GM23248 (cell line): ENCODE results near the gene OTOGL. TPM values are rescaled to one million over a fixed set of nuclear protein-coding genes. Genes with fewer than 3 reads are reported as not detected.

Experiments
- DNase-seq: peaks from one replicate; pipeline ENCODE4 v3.0.0-alpha.2; 2015
- H2AFZ ChIP-seq: fragments of 200-600 bp; sonication (generic); 2 replicates; pipeline ENCODE4 v1.6.1; 2016; ENCODE audit warnings: antibody characterized with exemption
- H3F3A ChIP-seq: fragments of 200-600 bp; sonication (generic); 2 replicates; pipeline ENCODE4 v1.6.1; 2016; ENCODE audit warnings: mild to moderate bottlenecking, antibody characterized with exemption, mixed run types; ENCODE audit not compliant: insufficient read depth
- H3K27ac ChIP-seq: fragments of 200-600 bp; sonication (generic); 2 replicates; pipeline ENCODE4 v1.5.1; 2016; ENCODE audit warnings: mild to moderate bottlenecking
- H3K27me3 ChIP-seq: fragments of 200-600 bp; sonication (generic); replicated peaks from 2 replicates; pipeline ENCODE4 v1.6.1; 2016; ENCODE audit warnings: mild to moderate bottlenecking; ENCODE audit not compliant: insufficient read depth
- H3K36me3 ChIP-seq: fragments of 200-600 bp; sonication (generic); 2 replicates; pipeline ENCODE4 v1.6.1; 2016; ENCODE audit warnings: low read depth, mild to moderate bottlenecking
- H3K4me1 ChIP-seq: fragments of 200-600 bp; sonication (generic); 2 replicates; pipeline ENCODE4 v1.6.1; 2016; ENCODE audit warnings: mild to moderate bottlenecking; ENCODE audit not compliant: insufficient read depth
- H3K4me2 ChIP-seq: fragments of 200-600 bp; sonication (generic); one replicate; pipeline ENCODE4 v1.6.1; 2016; ENCODE audit warnings: mild to moderate bottlenecking; ENCODE audit not compliant: unreplicated experiment
- H3K4me3 ChIP-seq: fragments of 200-600 bp; sonication (generic); 2 replicates; pipeline ENCODE4 v1.5.1; 2016; ENCODE audit warnings: mild to moderate bottlenecking
- H3K79me2 ChIP-seq: fragments of 200-600 bp; sonication (generic); 2 replicates; pipeline ENCODE4 v1.6.1; 2016; ENCODE audit warnings: mild to moderate bottlenecking; ENCODE audit not compliant: insufficient read depth
- H3K9ac ChIP-seq: fragments of 200-600 bp; sonication (generic); 2 replicates; pipeline ENCODE4 v1.6.1; 2016; ENCODE audit warnings: mild to moderate bottlenecking
- H3K9me2 ChIP-seq: fragments of 200-600 bp; sonication (generic); 2 replicates; pipeline ENCODE4 v1.6.1; 2016; ENCODE audit warnings: mixed run types, mild to moderate bottlenecking, moderate library complexity; ENCODE audit not compliant: insufficient read depth
- H3K9me3 ChIP-seq: fragments of 200-600 bp; sonication (generic); one replicate; pipeline ENCODE4 v1.6.1; 2017; ENCODE audit warnings: low read depth
- H4K20me1 ChIP-seq: fragments of 200-600 bp; sonication (generic); 2 replicates; pipeline ENCODE4 v1.6.0; 2016; ENCODE audit not compliant: insufficient read depth
- EZH2 ChIP-seq: fragments of 200-600 bp; sonication (generic); IDR thresholded peaks from 2 replicates; pipeline ENCODE4 v1.6.1; 2018; ENCODE audit warnings: antibody characterized with exemption, mild to moderate bottlenecking; ENCODE audit not compliant: insufficient read depth, poor library complexity, severe bottlenecking
- EZH2phosphoT487 ChIP-seq: fragments of 200-600 bp; sonication (generic); IDR thresholded peaks from 2 replicates; pipeline ENCODE4 v1.6.1; 2018; ENCODE audit warnings: antibody characterized with exemption, moderate library complexity, mild to moderate bottlenecking, low read depth; ENCODE audit not compliant: insufficient read depth
- WGBS, 2 experiments: methylation state at CpG; one replicate each; pipeline ENCODE4 v1.1.6; 2015 to 2017; ENCODE audit warnings: low lambda C conversion rate in 2 of 2, low coverage in 1 of 2; ENCODE audit errors: missing lambda C conversion rate in 2 of 2; 5-methylcytosine and 5-hydroxymethylcytosine counted together
- in situ Hi-C: fragments of 300-500 bp; cut with MboI; formaldehyde crosslinking; loops from 2 replicates; pipeline ENCODE4 v1.15.0; 2020
- polyA plus RNA-seq: library from polyadenylated mRNA; unstranded; fragments of >200 nt; fragmentation: Nextera tagmentation; extraction: Ambion mirVana; gene quantifications from 2 replicates; pipeline ENCODE4 v1.2.1, GENCODE V29; 2016
- total RNA-seq: library from RNA; depleted of rRNA; stranded (reverse); fragments of >200 nt; shearing (Covaris generic); gene quantifications from 2 replicates; pipeline ENCODE4 v1.2.3, GENCODE V29; 2014

The OTOGL gene
- total and polyA plus RNA-seq, 2 experiments from 2014 or later = under 0.01 to 0.09 TPM

DNA sequence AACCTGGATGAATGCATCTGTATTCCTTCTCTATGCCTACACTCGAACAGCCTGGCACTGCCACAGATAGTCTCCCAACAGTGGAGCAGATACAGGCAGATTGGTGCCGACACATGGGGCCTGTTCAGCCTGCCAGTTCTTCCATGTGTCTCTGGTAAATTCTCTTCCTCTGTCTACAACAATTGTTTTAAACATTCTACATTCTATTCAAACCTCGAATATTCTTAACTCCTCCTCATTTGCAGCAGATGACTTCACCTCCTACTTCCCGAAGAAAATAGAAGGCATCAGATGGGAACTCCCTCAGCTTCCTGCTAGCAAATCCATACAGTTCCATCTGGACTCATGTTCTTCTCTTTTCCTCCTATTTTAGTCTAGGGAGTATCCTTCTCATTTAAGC is 43.1 kb upstream of the OTOGL start:
- no peak overlapping the region for H3K9ac ChIP-seq
- no peak for DNase-seq
- in situ Hi-C loops = no loop called here
- H3K79me2 ChIP-seq = no peaks in the 10 kb centered on the region
- no peaks in the 10 kb centered on the region for H3K36me3 ChIP-seq
- 49 to 55% methylated on average over 4 of the region's 4 CpGs for WGBS, 2 experiments
- H3K27me3 ChIP-seq = no peaks in the 10 kb centered on the region
- H3K4me1 ChIP-seq = peaks cover 20% of the 10 kb centered on the region
- H3K4me2 ChIP-seq = no peak overlapping the region
- no peaks in the 10 kb centered on the region for H3K9me2 ChIP-seq
- H3K9me3 ChIP-seq = no peaks in the 10 kb centered on the region
- TF ChIP-seq EZH2 = no peak
- no peak for TF ChIP-seq EZH2phosphoT487
- H4K20me1 ChIP-seq = no peaks in the 10 kb centered on the region
- H3F3A ChIP-seq = peaks cover 19% of the 10 kb centered on the region; the same call in 1 of the 2 replicates
- H2AFZ ChIP-seq = no peak overlapping the region
- no peak overlapping the region for H3K4me3 ChIP-seq
- no peak overlapping the region for H3K27ac ChIP-seq

DNA sequence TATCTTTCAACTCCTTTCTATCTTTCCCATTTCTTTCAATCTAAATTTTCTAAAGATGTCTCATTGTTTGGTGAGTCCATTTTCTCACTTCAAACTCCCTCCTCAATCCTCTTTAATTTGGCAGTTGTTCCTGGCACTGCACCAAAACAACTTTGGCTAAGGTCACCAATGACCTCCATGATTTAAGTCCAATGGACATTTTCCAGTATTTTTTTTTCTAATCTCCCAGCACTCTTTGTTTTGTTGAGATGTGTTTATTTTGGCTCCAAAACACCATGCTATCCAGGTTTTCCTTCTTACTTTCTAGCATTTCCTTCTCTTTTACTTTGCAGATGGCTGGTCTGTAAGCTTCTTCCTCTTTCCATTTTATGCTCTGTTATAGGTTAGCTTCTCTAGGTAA is 42.5 kb upstream of the OTOGL start:
- in situ Hi-C loops = no loop called here
- Histone ChIP-seq H3K4me1 (peaks cover 18% of the 10 kb centered on the region), H3K27me3 (no peaks in the 10 kb centered on the region), H3F3A (peaks cover 19% of the 10 kb centered on the region; the same call in 1 of the 2 replicates), H3K4me3 (no peak overlapping the region), H2AFZ (no peak overlapping the region), H3K9ac (no peak overlapping the region), H3K79me2 (no peaks in the 10 kb centered on the region), H3K27ac (no peak overlapping the region), H3K9me2 (no peaks in the 10 kb centered on the region), H3K36me3 (no peaks in the 10 kb centered on the region), H4K20me1 (no peaks in the 10 kb centered on the region), H3K4me2 (no peak overlapping the region), H3K9me3 (no peaks in the 10 kb centered on the region)
- TF ChIP-seq EZH2phosphoT487 = no peak
- TF ChIP-seq EZH2 = no peak
- no peak for DNase-seq

DNA sequence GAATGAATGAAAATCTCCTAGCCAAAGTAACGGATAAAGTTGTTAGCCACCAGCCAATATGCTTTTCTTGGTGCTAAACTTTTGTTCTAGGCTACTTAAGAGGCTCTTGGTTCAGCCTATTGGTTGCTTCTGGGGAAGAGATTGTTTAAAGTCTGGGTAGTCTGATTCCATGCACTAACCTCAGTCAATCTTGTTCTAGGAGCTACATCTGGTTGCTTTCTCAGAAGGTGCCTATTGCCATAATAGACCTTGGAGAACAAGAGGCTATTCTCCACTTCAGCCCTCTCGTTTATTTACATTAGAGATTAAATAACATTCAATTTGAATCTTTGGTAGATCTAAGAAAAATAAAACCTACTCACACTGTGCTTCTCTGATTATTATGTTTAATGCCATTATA is 40.8 kb upstream of the OTOGL start:
- Histone ChIP-seq H3K4me3 (no peak overlapping the region), H3K4me1 (peaks cover 3% of the 10 kb centered on the region), H4K20me1 (no peaks in the 10 kb centered on the region), H3K79me2 (no peaks in the 10 kb centered on the region), H3K9me2 (no peaks in the 10 kb centered on the region), H3K36me3 (no peaks in the 10 kb centered on the region), H2AFZ (no peak overlapping the region), H3F3A (peaks cover 4% of the 10 kb centered on the region; the same call in 1 of the 2 replicates), H3K27me3 (no peaks in the 10 kb centered on the region), H3K9ac (no peak overlapping the region), H3K4me2 (no peak overlapping the region), H3K27ac (no peak overlapping the region), H3K9me3 (no peaks in the 10 kb centered on the region)
- in situ Hi-C loops = no loop called here
- DNase-seq = no peak
- TF ChIP-seq EZH2 = no peak
- TF ChIP-seq EZH2phosphoT487 = no peak
- 75 to 77% methylated on average over 2 of the region's 2 CpGs for WGBS, 2 experiments

DNA sequence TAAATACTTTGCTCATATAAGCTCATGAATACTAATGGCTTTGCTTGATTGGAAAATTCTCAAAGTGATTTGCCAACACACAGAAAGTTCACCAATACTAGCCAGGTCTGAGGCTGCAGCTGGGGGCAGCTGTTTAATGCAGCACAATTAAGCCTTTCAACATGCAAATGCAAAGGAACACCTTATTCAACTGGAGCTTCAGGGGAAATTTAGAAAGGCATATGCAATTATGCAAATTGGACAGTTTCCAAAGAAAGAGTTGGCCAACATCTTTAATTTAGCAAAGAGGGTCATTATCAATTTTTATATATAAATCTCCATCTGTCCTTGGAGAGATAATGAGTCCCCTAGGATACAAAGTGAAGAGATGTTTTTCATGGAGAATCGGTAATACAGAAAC is 40.2 kb upstream of the OTOGL start:
- no peaks in the 10 kb centered on the region for H3K9me3 ChIP-seq
- no peaks in the 10 kb centered on the region for H3F3A ChIP-seq
- WGBS, 2 experiments = 100% methylated on average over 1 of the region's 1 CpG
- no peaks in the 10 kb centered on the region for H3K9me2 ChIP-seq
- H3K4me2 ChIP-seq = no peak overlapping the region
- H3K4me1 ChIP-seq = peaks cover 2% of the 10 kb centered on the region; the same call in 1 of the 2 replicates
- H3K27ac ChIP-seq = no peak overlapping the region
- no peak for DNase-seq
- H3K27me3 ChIP-seq = no peaks in the 10 kb centered on the region
- TF ChIP-seq EZH2phosphoT487 = no peak
- no peak for TF ChIP-seq EZH2
- H3K36me3 ChIP-seq = no peaks in the 10 kb centered on the region
- in situ Hi-C loops = no loop called here
- no peak overlapping the region for H3K9ac ChIP-seq
- H3K4me3 ChIP-seq = no peak overlapping the region
- H4K20me1 ChIP-seq = no peaks in the 10 kb centered on the region
- no peak overlapping the region for H2AFZ ChIP-seq
- no peaks in the 10 kb centered on the region for H3K79me2 ChIP-seq

DNA sequence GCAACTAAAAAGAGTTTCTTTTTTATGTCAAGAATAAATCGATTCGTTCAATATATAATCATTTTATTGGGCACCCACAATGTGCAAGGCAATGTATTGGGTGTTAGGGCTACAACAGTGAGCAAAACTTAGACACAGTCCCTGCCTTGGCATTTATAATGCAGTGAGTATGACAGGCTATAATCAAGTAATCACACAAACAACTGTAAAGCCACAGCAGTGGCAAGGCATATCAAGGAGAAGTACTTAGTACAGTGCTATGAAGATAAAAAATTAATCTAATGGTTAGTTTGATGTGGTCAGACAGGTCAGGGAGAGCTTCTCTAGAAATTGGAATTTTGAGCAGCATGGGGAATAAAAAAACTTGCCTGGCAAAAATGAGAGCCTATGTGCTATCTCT is 39.5 kb upstream of the OTOGL start:
- H4K20me1 ChIP-seq = no peaks in the 10 kb centered on the region
- no peaks in the 10 kb centered on the region for H3F3A ChIP-seq
- H3K9me2 ChIP-seq = no peaks in the 10 kb centered on the region
- WGBS, 2 experiments = 34 to 47% methylated on average over 2 of the region's 2 CpGs
- no peaks in the 10 kb centered on the region for H3K9me3 ChIP-seq
- no peak overlapping the region for H3K9ac ChIP-seq
- TF ChIP-seq EZH2phosphoT487 = no peak
- no peak overlapping the region for H3K4me3 ChIP-seq
- H3K4me1 ChIP-seq = peaks cover 6% of the 10 kb centered on the region; the same call in 1 of the 2 replicates
- H3K79me2 ChIP-seq = no peaks in the 10 kb centered on the region
- no peak overlapping the region for H2AFZ ChIP-seq
- H3K27me3 ChIP-seq = no peaks in the 10 kb centered on the region
- no peak for DNase-seq
- no peak overlapping the region for H3K27ac ChIP-seq
- H3K36me3 ChIP-seq = no peaks in the 10 kb centered on the region
- no peak overlapping the region for H3K4me2 ChIP-seq
- in situ Hi-C loops = no loop called here
